Naive thymus-derived CD8-positive, alpha-beta T cell (primary cell): Measurements from ENCODE around the gene CAMK1G. TPM values are rescaled to one million over a fixed set of nuclear protein-coding genes. Genes with fewer than 3 reads are reported as not detected.

Experiments
- ATAC-seq, 2 donors: fragments of 150-1000 bp; cut with Tn5 transposase in 1 of 2; sonication (Bioruptor Pico), chemical (Tn5 transposase) in 1 of 2; 1 replicate in 1 of 2; 2 replicates in 1 of 2; pipeline ENCODE4 v1.10.0; 2021; ENCODE audit warnings: mild to moderate bottlenecking in 2 of 2, moderate library complexity in 2 of 2
- POLR2A ChIA-PET: fragments of 350-600 bp; sonication (Branson Sonifier 250); formaldehyde crosslinking; loops from one replicate; lab custom pipeline; 2021; ENCODE audit warnings: antibody characterized with exemption; lab: Charles Lee
- DNase-seq, 10 donors: peaks; one replicate each; pipeline versions ENCODE4 v3.0.0 to v3.0.0-alpha.2; 2020 to 2022
- H3K27ac Mint-ChIP-seq, 10 donors: one replicate each; pipeline ENCODE4 v1.8.0; 2020 to 2022; ENCODE audit warnings: mild to moderate bottlenecking in 10 of 10, mixed read lengths in 10 of 10, moderate library complexity in 4 of 10, inconsistent platforms in 1 of 10
- H3K27me3 Mint-ChIP-seq, 5 donors: one replicate each; pipeline ENCODE4 v1.8.0; 2021 to 2022; ENCODE audit warnings: mixed read lengths in 5 of 5
- H3K36me3 Mint-ChIP-seq, 3 donors: one replicate each; pipeline ENCODE4 v1.8.0; 2020 to 2022; ENCODE audit warnings: mixed read lengths in 3 of 3, mild to moderate bottlenecking in 2 of 3, inconsistent platforms in 1 of 3
- H3K4me1 Mint-ChIP-seq, 4 donors: one replicate each; pipeline ENCODE4 v1.8.0; 2021 to 2022; ENCODE audit warnings: mixed read lengths in 4 of 4
- H3K4me3 Mint-ChIP-seq, 10 donors: one replicate each; pipeline ENCODE4 v1.8.0; 2020 to 2022; ENCODE audit warnings: mild to moderate bottlenecking in 10 of 10, mixed read lengths in 10 of 10, moderate library complexity in 6 of 10, inconsistent platforms in 1 of 10
- H3K9me3 Mint-ChIP-seq, 9 donors: one replicate each; pipeline ENCODE4 v1.8.0; 2020 to 2022; ENCODE audit warnings: mixed read lengths in 9 of 9, mild to moderate bottlenecking in 3 of 9, inconsistent platforms in 1 of 9, moderate library complexity in 1 of 9
- polyA plus RNA-seq, 3 donors: library from polyadenylated mRNA; unstranded; fragments of 300-500 nt; fragmentation: Illumina TruSeq; gene quantifications; one replicate each; pipeline ENCODE4 v1.2.3, GENCODE V29; 2021
- total RNA-seq, 8 experiments: library from RNA in 2 of 8; stranded (reverse) in 2 of 8; gene quantifications; one replicate each; pipeline ENCODE4 v1.2.3 and lab custom pipeline; 2021 to 2026

The CAMK1G gene
- total and polyA plus RNA-seq, 5 experiments from 2014 or later, result not detected

GRCh38 chr1:209618756-209619420 lies 35.4 kb downstream of the CAMK1G start:
- no peaks in the 10 kb centered on the region for H3K9me3 Mint-ChIP-seq
- peaks cover 0 to 10% (median 7%) of the 10 kb centered on the region in 4 donors for H3K4me1 Mint-ChIP-seq
- DNase-seq, result no peak

GRCh38 chr1:209619696-209620486 lies 36.4 kb downstream of the CAMK1G start:
- no peaks in the 10 kb centered on the region for H3K36me3 Mint-ChIP-seq
- H3K4me1 Mint-ChIP-seq, result peaks cover 0 to 10% (median 9%) of the 10 kb centered on the region in 4 donors
- no peak overlapping the region for H3K4me3 Mint-ChIP-seq
- ATAC-seq (no peak), DNase-seq (no peak)
- no peak overlapping the region for H3K27ac Mint-ChIP-seq
- H3K27me3 Mint-ChIP-seq, result peaks cover 0 to 7% (median 1%) of the 10 kb centered on the region in 5 donors
- POLR2A ChIA-PET, result no interaction called here
- no peaks in the 10 kb centered on the region for H3K9me3 Mint-ChIP-seq

More at GRCh38 chr1:209618756-209619420, 35.4 kb downstream of the CAMK1G start:
- Mint-ChIP-seq H3K27me3 (peaks cover 0 to 7% (median 1%) of the 10 kb centered on the region in 5 donors), H3K36me3 (no peaks in the 10 kb centered on the region), H3K4me3 (no peak overlapping the region), H3K27ac (no peak overlapping the region)
- POLR2A ChIA-PET, result no interaction called here
- no peak for ATAC-seq

- ATAC-seq (no peak), DNase-seq (no peak)
- POLR2A ChIA-PET, result no interaction called here
- H3K9me3 Mint-ChIP-seq, result no peaks in the 10 kb centered on the region
- peaks cover 0 to 7% (median 1%) of the 10 kb centered on the region in 5 donors for H3K27me3 Mint-ChIP-seq
- no peak overlapping the region for H3K27ac Mint-ChIP-seq
- H3K4me3 Mint-ChIP-seq, result no peak overlapping the region
- H3K36me3 Mint-ChIP-seq, result no peaks in the 10 kb centered on the region
- H3K4me1 Mint-ChIP-seq, result peaks cover 0 to 10% (median 9%) of the 10 kb centered on the region in 4 donors
These were observed 37.0 kb downstream of the CAMK1G start for GRCh38 chr1:209620487-209620884.

- DNase-seq (no peak), ATAC-seq (no peak)
- Mint-ChIP-seq H3K27me3 (peaks cover 0 to 6% (median 0%) of the 10 kb centered on the region in 5 donors), H3K4me3 (no peak overlapping the region), H3K27ac (peak overlapping the region in 2 of 10 donors; percentile 8 to 71), H3K9me3 (no peaks in the 10 kb centered on the region), H3K36me3 (no peaks in the 10 kb centered on the region), H3K4me1 (peaks cover 0 to 10% (median 9%) of the 10 kb centered on the region in 4 donors)
- POLR2A ChIA-PET, result no interaction called here
These were observed 37.8 kb downstream of the CAMK1G start for GRCh38 chr1:209621286-209621685.

GRCh38 chr1:209621741-209622655 lies 38.5 kb downstream of the CAMK1G start:
- H3K9me3 Mint-ChIP-seq, result no peaks in the 10 kb centered on the region

GRCh38 chr1:209622841-209623829 lies 39.6 kb downstream of the CAMK1G start:
- H3K9me3 Mint-ChIP-seq, result no peaks in the 10 kb centered on the region
- no peaks in the 10 kb centered on the region for H3K36me3 Mint-ChIP-seq
- POLR2A ChIA-PET, result no interaction called here
- peaks cover 0 to 3% (median 0%) of the 10 kb centered on the region in 5 donors for H3K27me3 Mint-ChIP-seq
- DNase-seq, result no peak
- no peak for ATAC-seq
- peaks cover 3 to 12% (median 9%) of the 10 kb centered on the region in 4 donors for H3K4me1 Mint-ChIP-seq
- peak overlapping the region in 1 of 10 donors; percentile 2 for H3K27ac Mint-ChIP-seq
- H3K4me3 Mint-ChIP-seq, result no peak overlapping the region

More at GRCh38 chr1:209621741-209622655, 38.5 kb downstream of the CAMK1G start:
- POLR2A ChIA-PET, result no interaction called here
- DNase-seq (no peak), ATAC-seq (no peak)
- Mint-ChIP-seq H3K27ac (peak overlapping the region in 3 of 10 donors; percentile 8 to 71 (median 55)), H3K4me1 (peaks cover 0 to 10% (median 8%) of the 10 kb centered on the region in 4 donors), H3K4me3 (no peak overlapping the region), H3K36me3 (no peaks in the 10 kb centered on the region), H3K27me3 (peaks cover 0 to 3% (median 0%) of the 10 kb centered on the region in 5 donors)

- peaks cover 0 to 3% (median 0%) of the 10 kb centered on the region in 5 donors for H3K27me3 Mint-ChIP-seq
- no peaks in the 10 kb centered on the region for H3K9me3 Mint-ChIP-seq
- H3K4me1 Mint-ChIP-seq, result peaks cover 0 to 7% (median 3%) of the 10 kb centered on the region in 4 donors
- H3K27ac Mint-ChIP-seq, result peak overlapping the region in 1 of 10 donors; percentile 3
- H3K36me3 Mint-ChIP-seq, result no peaks in the 10 kb centered on the region
- no peak overlapping the region for H3K4me3 Mint-ChIP-seq
- DNase-seq (peak in 1 of 10 donors; percentile 43), ATAC-seq (no peak)
- POLR2A ChIA-PET, result interaction anchor here (0.6 kb wide), 1 partner anchor 69 kb away, joined by 3 read pairs; no protein-coding TSS in a partner anchor
These were observed 41.3 kb downstream of the CAMK1G start for GRCh38 chr1:209624558-209625549.

GRCh38 chr1:209625791-209626285 lies 42.3 kb downstream of the CAMK1G start:
- POLR2A ChIA-PET, result no interaction called here
- Mint-ChIP-seq H3K4me1 (peaks cover 0 to 7% (median 3%) of the 10 kb centered on the region in 4 donors), H3K9me3 (no peaks in the 10 kb centered on the region), H3K27me3 (peaks cover 0 to 3% (median 0%) of the 10 kb centered on the region in 5 donors), H3K36me3 (no peaks in the 10 kb centered on the region), H3K4me3 (no peak overlapping the region), H3K27ac (no peak overlapping the region)
- DNase-seq (peak in 1 of 10 donors; percentile 36), ATAC-seq (no peak)

- POLR2A ChIA-PET, result no interaction called here
- Mint-ChIP-seq H3K4me1 (peaks cover 0 to 7% (median 3%) of the 10 kb centered on the region in 4 donors), H3K36me3 (no peaks in the 10 kb centered on the region), H3K4me3 (no peak overlapping the region), H3K27ac (peak overlapping the region in 1 of 10 donors; percentile 14), H3K27me3 (peaks cover 0 to 3% (median 0%) of the 10 kb centered on the region in 5 donors), H3K9me3 (no peaks in the 10 kb centered on the region)
- DNase-seq, result peak in 1 of 10 donors; percentile 38
- ATAC-seq, result no peak
These were observed 43.0 kb downstream of the CAMK1G start for GRCh38 chr1:209626346-209627026.
